Adrenal gland (tissue), 12 donors: Measurements from ENCODE around the gene SEC61A2. TPM values are rescaled to one million over a fixed set of nuclear protein-coding genes. Genes with fewer than 3 reads are reported as not detected.

ENCODE experiments used
- DNase-seq, 7 donors: peaks; one replicate each; pipeline ENCODE4 v3.0.0-alpha.2; 2019 to 2020
- H3K27ac ChIP-seq, 5 donors: fragments of 200-600 bp; sonication (generic) in 4 of 5; 1 replicate in 3 of 5; 2 replicates in 2 of 5; pipeline versions ENCODE4 v1.5.1 to v1.8.0; 2016 to 2020; ENCODE audit warnings: mild to moderate bottlenecking in 1 of 5
- H3K27me3 ChIP-seq: fragments of 200-600 bp; 2 replicates; pipeline ENCODE4 v1.8.0; 2021
- H3K36me3 ChIP-seq, 2 donors: fragments of 200-600 bp; replicated peaks in 1 of 2; 1 replicate in 1 of 2; 2 replicates in 1 of 2; pipeline versions ENCODE4 v1.5.1 to v1.8.0; 2018 to 2022
- H3K4me1 ChIP-seq, 2 donors: fragments of 200-600 bp; replicated peaks in 1 of 2; 1 replicate in 1 of 2; 2 replicates in 1 of 2; pipeline versions ENCODE4 v1.5.1 to v1.8.0; 2018 to 2021
- H3K4me3 ChIP-seq, 4 donors: fragments of 200-600 bp; sonication (generic) in 3 of 4; one replicate each; pipeline ENCODE4 v1.5.1; 2016 to 2018
- H3K9me3 ChIP-seq, 3 donors: fragments of 200-600 bp; sonication (generic) in 1 of 3; replicated peaks in 1 of 3; 1 replicate in 2 of 3; 2 replicates in 1 of 3; pipeline versions ENCODE4 v1.5.1 to v1.8.0; 2016 to 2021
- POLR2A ChIP-seq, 2 donors: fragments of 450-650 bp; IDR thresholded peaks; one replicate each; pipeline ENCODE4 v1.6.1; 2017; ENCODE audit warnings: antibody characterized with exemption in 2 of 2, mild to moderate bottlenecking in 2 of 2, moderate library complexity in 1 of 2
- WGBS, 4 donors: extraction: QIAGEN DNeasy Blood & Tissue Kit in 2 of 4; methylation state at CpG; one replicate each; pipeline versions ENCODE4 v1.1.5 to v1.1.7; 2013 to 2017; 5-methylcytosine and 5-hydroxymethylcytosine counted together
- intact Hi-C, 2 donors: fragments of 100-400 bp; cut with DNase I; formaldehyde crosslinking; loops; one replicate each; pipeline versions ENCODE4 v1.14.1 to v1.15.0; 2022 to 2023
- polyA plus RNA-seq, 3 donors: library from polyadenylated mRNA; stranded (reverse); fragments of 200-250 nt in 2 of 3; fragments of 350-450 nt in 1 of 3; fragmentation: Illumina TruSeq in 1 of 3; extraction: RNeasy Lipid Tissue Mini Kit (QIAGEN cat#74804) in 1 of 3; gene quantifications; one replicate each; pipeline ENCODE4 v1.2.3, GENCODE V29; 2013 to 2014
- total RNA-seq, 9 donors: library from RNA; depleted of rRNA in 4 of 9; stranded (reverse); fragments of >200 nt in 4 of 9; fragments of 120-200 nt in 1 of 9; fragmentation: NEBNext Ultra II Directional in 1 of 9; extraction: Animal tissue kit (Norgen Biotek cat#: 25700) in 1 of 9; gene quantifications; one replicate each; pipeline versions ENCODE4 v1.1.0 to v1.2.4, GENCODE V29; 2013 to 2023
- TF ChIP-seq, protein P1 (sequence below), 6 experiments: fragments of 450-650 bp in 4 of 6; fragments of 200-600 bp in 2 of 6; sonication (generic) in 1 of 6; IDR thresholded peaks; 1 replicate in 5 of 6; 2 replicates in 1 of 6; pipeline versions ENCODE4 v1.5.1 to v1.8.0; 2016 to 2021; ENCODE audit warnings: antibody characterized with exemption in 6 of 6, mild to moderate bottlenecking in 2 of 6, moderate library complexity in 1 of 6
- donor health status: healthy with polysubstance abuse.
- donor health status: Bipolar disorder and iron deficiency.
- donor health status: DM: yes; HTN: yes; CAD: no.
- donor health status: DM: no; HTN: no; CAD: no.
- donor health status: DM: no; HTN: no; CAD: no.
- donor health status: DM: yes; HTN: yes; CAD: no.

The SEC61A2 gene
- total and polyA plus RNA-seq, 12 donors = 1.3 to 8.4 (median 5.5) TPM

DNA sequence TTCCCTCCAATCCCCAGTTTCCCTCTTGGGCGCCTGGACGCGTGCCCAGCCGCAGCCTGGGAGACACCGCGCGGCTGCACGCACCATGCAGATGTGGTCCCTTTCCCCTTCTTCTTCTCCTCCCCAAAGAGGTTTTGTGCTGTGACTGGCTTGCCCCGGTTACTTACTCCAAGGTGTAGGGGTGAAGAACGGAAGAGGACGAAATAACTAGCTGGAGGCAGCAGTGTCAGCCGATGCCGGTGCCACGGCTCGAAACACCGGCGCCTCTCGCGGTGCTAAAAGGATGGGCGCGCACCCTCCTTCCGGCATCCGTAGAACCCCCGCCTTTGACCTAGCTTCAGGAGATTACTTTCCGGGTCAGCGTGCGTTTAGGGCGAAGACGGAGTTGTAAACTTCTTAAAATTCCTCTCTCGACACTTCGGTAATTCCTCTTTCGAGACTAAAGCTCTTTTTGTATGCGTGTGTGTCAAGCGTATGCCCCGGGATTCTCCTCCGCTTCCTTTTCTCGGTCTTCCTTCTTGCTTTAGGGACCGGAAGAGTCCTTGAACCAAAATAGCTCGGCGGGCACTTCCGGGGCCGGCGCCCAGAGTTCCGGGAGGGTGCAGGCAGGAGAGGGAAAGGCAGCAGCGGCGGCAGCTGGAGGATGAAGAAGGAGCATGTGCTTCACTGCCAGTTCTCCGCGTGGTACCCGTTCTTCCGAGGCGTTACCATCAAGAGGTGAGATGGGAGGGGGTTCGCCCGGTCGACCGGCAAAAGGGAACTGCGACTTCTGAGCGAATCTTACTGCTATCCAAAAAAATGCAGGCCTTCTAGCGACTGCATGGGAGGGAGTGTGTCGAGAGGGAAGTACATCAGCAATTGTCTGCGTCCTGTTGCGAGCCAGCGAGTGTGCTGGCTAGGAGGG lies 66.4 kb downstream of the SEC61A2 start, which contains the start of the genes CDC123 and NUDT5:
CDC123 (plus strand) TSS at position 586 of the 904 bp plus-strand sequence; CDS start at position 644, 58 bp downstream.
NUDT5 (minus strand) TSS at position 289 of the 904 bp plus-strand sequence. CDS start 9,600 bp downstream, outside the sequence.
- DNase-seq = peak; percentile 85 to 95 (median 88)
- TF ChIP-seq, protein P1, sequence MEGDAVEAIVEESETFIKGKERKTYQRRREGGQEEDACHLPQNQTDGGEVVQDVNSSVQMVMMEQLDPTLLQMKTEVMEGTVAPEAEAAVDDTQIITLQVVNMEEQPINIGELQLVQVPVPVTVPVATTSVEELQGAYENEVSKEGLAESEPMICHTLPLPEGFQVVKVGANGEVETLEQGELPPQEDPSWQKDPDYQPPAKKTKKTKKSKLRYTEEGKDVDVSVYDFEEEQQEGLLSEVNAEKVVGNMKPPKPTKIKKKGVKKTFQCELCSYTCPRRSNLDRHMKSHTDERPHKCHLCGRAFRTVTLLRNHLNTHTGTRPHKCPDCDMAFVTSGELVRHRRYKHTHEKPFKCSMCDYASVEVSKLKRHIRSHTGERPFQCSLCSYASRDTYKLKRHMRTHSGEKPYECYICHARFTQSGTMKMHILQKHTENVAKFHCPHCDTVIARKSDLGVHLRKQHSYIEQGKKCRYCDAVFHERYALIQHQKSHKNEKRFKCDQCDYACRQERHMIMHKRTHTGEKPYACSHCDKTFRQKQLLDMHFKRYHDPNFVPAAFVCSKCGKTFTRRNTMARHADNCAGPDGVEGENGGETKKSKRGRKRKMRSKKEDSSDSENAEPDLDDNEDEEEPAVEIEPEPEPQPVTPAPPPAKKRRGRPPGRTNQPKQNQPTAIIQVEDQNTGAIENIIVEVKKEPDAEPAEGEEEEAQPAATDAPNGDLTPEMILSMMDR (IDR thresholded peaks at IDR 0.05) = no peak
- TF ChIP-seq POLR2A (IDR thresholded peaks at IDR 0.05) = peak; percentile 13 to 39
- peaks cover 0 to 6% of the 10 kb centered on the region in 2 donors for H3K36me3 ChIP-seq
- whole genome bisulfite sequencing, 4 donors = 0 to 1% (median 1%) methylated on average over 52 to 62 of the region's 62 CpGs
- H3K27me3 ChIP-seq = no peaks in the 10 kb centered on the region
- intact Hi-C loops = no loop called here
- H3K4me3 ChIP-seq = peak within 1 kb of the TSS; percentile 44 to 97 (median 84)
- peaks cover 14 to 39% of the 10 kb centered on the region in 2 donors for H3K4me1 ChIP-seq
- H3K9me3 ChIP-seq = no peaks in the 10 kb centered on the region
- H3K27ac ChIP-seq = peak within 1 kb of the TSS; percentile 78 to 94 (median 87)

DNA sequence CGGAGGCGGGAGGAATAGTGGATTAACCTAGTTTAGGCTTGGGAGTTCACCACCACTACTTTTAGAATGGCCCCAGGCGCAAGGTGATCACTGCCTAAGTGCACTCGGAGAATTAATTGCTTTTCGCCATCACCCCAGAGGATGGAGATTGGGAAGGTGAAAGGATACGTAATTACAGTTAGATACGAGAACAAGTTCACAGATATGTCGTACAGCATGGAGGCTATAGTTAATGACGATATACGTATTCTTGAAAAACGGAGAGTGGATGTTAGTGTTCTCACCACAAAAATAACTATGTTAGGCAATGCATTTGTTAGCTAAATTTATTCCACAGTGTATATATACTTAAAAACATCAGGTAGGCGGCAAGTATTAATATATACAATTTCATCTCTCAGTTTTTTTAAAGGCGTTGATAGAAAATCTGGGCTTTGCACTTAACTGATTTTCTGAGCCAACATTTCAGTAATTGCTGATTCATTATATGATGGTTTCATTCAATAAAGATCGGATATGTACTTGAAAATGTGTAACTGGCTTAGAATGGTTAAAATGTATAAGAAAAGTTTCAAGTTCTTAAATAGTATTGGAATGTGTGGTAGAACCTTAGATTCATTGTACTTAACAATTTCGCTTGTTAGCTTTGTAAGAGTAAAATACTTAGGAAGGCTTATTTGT lies 67.2 kb downstream of the SEC61A2 start:
- intact Hi-C loops = no loop called here
- no peak for TF ChIP-seq POLR2A (IDR thresholded peaks at IDR 0.05)
- TF ChIP-seq, protein P1 (IDR thresholded peaks at IDR 0.05) = no peak
- Histone ChIP-seq H3K4me3 (peak overlapping the region; percentile 44 to 97 (median 84)), H3K27ac (peak overlapping the region in 4 of 5 donors; percentile 84 to 94 (median 88)), H3K4me1 (peaks cover 14 to 39% of the 10 kb centered on the region in 2 donors), H3K27me3 (no peaks in the 10 kb centered on the region), H3K36me3 (peaks cover 0 to 12% of the 10 kb centered on the region in 2 donors), H3K9me3 (no peaks in the 10 kb centered on the region)
- 9 to 11% (median 10%) methylated on average over 15 of the region's 15 CpGs for WGBS, 4 donors
- no peak for DNase-seq

DNA sequence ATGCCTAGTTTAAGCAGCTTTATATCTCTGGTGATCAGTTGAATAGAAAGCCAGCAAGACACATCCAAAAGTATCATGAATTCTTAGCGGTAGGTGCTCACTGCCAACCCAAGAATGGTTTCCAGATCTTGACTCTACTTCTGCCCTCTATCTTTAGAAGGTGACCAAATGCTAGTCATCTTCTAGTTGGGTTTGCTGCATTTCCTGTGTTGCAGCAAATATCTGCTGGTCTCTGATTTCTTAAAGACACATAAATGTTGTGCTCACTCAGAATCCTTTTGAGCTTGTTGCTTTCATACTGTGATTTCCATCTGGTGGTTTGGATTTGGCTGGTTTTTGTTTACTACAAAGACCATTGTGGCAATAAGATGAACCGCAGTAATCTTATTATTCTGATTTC lies 68.7 kb downstream of the SEC61A2 start:
- WGBS, 4 donors = 87 to 93% (median 91%) methylated on average over 2 of the region's 2 CpGs
- DNase-seq = no peak
- Histone ChIP-seq H3K27me3 (no peaks in the 10 kb centered on the region), H3K4me1 (peaks cover 14 to 36% of the 10 kb centered on the region in 2 donors), H3K27ac (no peak overlapping the region), H3K36me3 (peaks cover 0 to 26% of the 10 kb centered on the region in 2 donors), H3K4me3 (no peak overlapping the region), H3K9me3 (no peaks in the 10 kb centered on the region)
- intact Hi-C loops = no loop called here
- no peak for TF ChIP-seq POLR2A (IDR thresholded peaks at IDR 0.05)

DNA sequence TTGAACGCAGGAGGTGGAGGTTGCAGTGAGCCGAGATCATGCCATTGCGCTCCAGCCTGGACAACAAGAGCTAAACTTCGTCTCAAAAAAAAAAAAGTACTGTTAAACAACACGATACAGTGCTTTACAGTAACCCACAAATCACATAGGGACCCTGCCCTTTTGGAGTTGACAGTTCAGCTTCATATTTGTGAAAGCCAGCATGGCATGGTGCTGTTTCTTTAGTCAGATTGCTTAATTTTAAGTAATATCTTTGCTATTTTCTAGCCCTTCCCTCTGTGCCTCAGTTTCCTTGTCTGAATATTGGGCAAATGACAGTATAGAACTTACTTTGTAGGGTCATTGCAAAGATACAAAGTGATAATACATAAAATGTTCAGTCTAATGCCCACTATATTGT lies 71.4 kb downstream of the SEC61A2 start:
- TF ChIP-seq POLR2A (IDR thresholded peaks at IDR 0.05) = no peak
- TF ChIP-seq, protein P1 (IDR thresholded peaks at IDR 0.05) = no peak
- intact Hi-C loops = no loop called here

More for the DNA sequence above, 71.4 kb downstream of the SEC61A2 start:
- Histone ChIP-seq H3K36me3 (peaks cover 0 to 26% of the 10 kb centered on the region in 2 donors), H3K9me3 (no peaks in the 10 kb centered on the region), H3K4me1 (peaks cover 7 to 20% of the 10 kb centered on the region in 2 donors), H3K4me3 (no peak overlapping the region), H3K27ac (no peak overlapping the region), H3K27me3 (no peaks in the 10 kb centered on the region)
- WGBS, 4 donors = 91 to 97% (median 94%) methylated on average over 5 of the region's 5 CpGs
- DNase-seq = no peak
